ENCODE data around the gene GSTT2.
"Not testable (repeated sequence)": the region's sequence is repeated elsewhere in the genome, so short reads cannot be mapped to it uniquely, and the experiment has no call there.

GSTT2 gene

GRCh38 chr22:23997092-23997491, 17.2 kb downstream of the GSTT2 start:
- TF ChIP-seq CTCF (conservative IDR thresholded peaks at IDR 0.05) = no peak
- H3K27ac ChIP-seq = no peak overlapping the region

GRCh38 chr22:23999779-24000178, 19.8 kb downstream of the GSTT2 start:
- H3K27ac ChIP-seq = not testable (repeated sequence)

- H3K27ac ChIP-seq = no peak overlapping the region
- no peak for TF ChIP-seq CTCF (conservative IDR thresholded peaks at IDR 0.05)
Observed at GRCh38 chr22:24001314-24001713, 21.4 kb downstream of the GSTT2 start.

GRCh38 chr22:24002272-24002671, 22.3 kb downstream of the GSTT2 start:
- no peak overlapping the region for H3K27ac ChIP-seq
- TF ChIP-seq CTCF (conservative IDR thresholded peaks at IDR 0.05) = no peak

- no peak overlapping the region for H3K27ac ChIP-seq
- no peak for TF ChIP-seq CTCF (conservative IDR thresholded peaks at IDR 0.05)
Observed at GRCh38 chr22:24002851-24003250, 22.9 kb downstream of the GSTT2 start.

- TF ChIP-seq CTCF (conservative IDR thresholded peaks at IDR 0.05) = no peak
- H3K27ac ChIP-seq = no peak overlapping the region
Observed at GRCh38 chr22:24003887-24004286, 24.0 kb downstream of the GSTT2 start.

- TF ChIP-seq CTCF (conservative IDR thresholded peaks at IDR 0.05) = no peak
- H3K27ac ChIP-seq = no peak within 1 kb of the TSS; the same call in 1 of the 2 replicates
Observed at GRCh38 chr22:24005201-24005600, 25.3 kb downstream of the GSTT2 start, which contains the start of gene GSTT4. Gene GSTT4, minus strand, starts transcription at chr22:24005453. Its CDS starts 97 bp downstream, at chr22:24005356.

- TF ChIP-seq CTCF (conservative IDR thresholded peaks at IDR 0.05) = no peak
- H3K27ac ChIP-seq = no peak overlapping the region
Observed at GRCh38 chr22:24006207-24006913, 26.4 kb downstream of the GSTT2 start.
